Measurements from ENCODE around the gene ZNF483.

The ZNF483 gene

DNA sequence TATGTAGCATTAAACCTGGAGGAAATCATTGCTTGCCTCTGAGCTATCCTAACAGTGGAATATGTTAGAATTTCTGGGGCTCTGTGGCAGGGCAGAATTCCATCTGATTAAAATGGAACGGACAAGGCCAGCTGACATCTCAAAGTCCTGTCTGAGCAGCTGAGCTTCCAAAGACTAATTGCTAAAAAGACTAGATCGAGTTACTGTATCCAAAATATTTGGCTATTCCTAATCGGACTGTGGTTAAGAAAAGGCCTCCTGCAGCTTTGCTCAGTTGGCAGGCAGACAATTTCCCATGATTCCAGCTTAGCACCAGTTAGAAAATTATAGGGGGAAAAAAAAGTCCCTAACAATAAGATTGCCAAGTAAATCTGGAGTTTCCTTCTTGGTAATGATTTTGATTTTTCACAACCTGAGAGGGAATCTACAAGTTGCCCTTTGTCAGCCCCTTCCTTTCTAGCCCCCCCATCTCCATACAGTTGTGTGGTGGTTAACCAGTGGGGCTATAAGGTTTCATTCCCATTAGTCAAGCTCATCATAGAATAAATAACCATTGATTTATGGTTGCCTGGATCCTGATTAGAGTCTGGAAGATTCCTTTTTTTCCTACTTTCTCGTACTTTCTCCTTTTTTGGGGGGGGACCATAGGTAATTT lies 48.1 kb downstream of the ZNF483 start:
- DNase-seq (ENCODE audit: low spot score), result no peak
- no peak for TF ChIP-seq CTCF (IDR thresholded peaks at IDR 0.05; ENCODE audit: extremely low read depth, insufficient read depth, missing control alignments)
- in situ Hi-C loops (cut with MboI; ENCODE audit: low pct_unique_long_range_greater_than_20kb, low sequenced_read_pairs, unreplicated experiment), result no loop called here

DNA sequence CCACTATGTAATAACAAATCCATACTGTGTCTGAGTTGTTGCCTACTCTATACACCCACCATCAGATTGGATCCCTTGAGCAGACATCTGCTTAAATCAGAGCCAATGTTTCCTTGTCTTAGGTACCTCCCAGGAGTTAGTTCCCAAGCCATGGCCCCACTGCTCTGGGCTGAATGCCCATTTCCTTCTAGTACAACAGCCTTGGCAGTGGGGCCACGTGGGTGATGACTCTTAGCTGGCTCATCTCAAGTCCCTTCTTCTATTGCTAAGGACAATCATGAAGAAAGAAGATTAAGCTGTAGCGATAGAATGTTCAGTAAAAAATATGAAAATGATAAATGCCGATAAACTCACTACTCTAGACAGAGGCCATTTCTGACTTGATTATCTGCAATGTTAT lies 57.9 kb downstream of the ZNF483 start:
- in situ Hi-C loops (cut with MboI; ENCODE audit: low pct_unique_long_range_greater_than_20kb, low sequenced_read_pairs, unreplicated experiment), result no loop called here
- DNase-seq (ENCODE audit: low spot score), result no peak
- no peak for TF ChIP-seq CTCF (IDR thresholded peaks at IDR 0.05; ENCODE audit: extremely low read depth, insufficient read depth, missing control alignments)

DNA sequence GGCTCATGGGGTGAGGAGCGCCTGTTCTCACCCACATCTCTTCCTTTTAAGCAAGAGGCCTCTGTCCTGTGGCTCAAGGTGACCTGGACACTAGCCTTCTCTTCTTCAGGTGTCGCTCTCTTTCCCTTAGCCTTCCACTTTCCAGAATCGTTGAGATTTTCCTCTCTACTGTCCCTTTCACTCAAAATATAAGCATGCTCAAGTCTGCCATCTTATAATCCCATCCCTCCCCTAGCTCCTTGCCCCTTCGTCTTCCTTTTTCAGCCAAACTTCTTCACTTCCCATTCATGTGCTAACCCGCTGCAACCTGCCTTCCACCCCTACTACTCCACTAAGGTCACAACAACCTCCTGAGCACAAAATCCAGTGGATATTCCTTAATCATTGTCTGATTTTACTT lies 61.4 kb downstream of the ZNF483 start:
- no peak for TF ChIP-seq CTCF (IDR thresholded peaks at IDR 0.05; ENCODE audit: extremely low read depth, insufficient read depth, missing control alignments)
- in situ Hi-C loops (cut with MboI; ENCODE audit: low pct_unique_long_range_greater_than_20kb, low sequenced_read_pairs, unreplicated experiment), result no loop called here

GRCh38 chr9:111588846-111589245 lies 63.9 kb downstream of the ZNF483 start:
- in situ Hi-C loops (cut with MboI; ENCODE audit: low pct_unique_long_range_greater_than_20kb, low sequenced_read_pairs, unreplicated experiment), result no loop called here
- TF ChIP-seq CTCF (IDR thresholded peaks at IDR 0.05; ENCODE audit: extremely low read depth, insufficient read depth, missing control alignments), result no peak
- no peak for DNase-seq (ENCODE audit: low spot score)

More for the DNA sequence above, 61.4 kb downstream of the ZNF483 start:
- no peak for DNase-seq (ENCODE audit: low spot score)

- TF ChIP-seq CTCF (IDR thresholded peaks at IDR 0.05; ENCODE audit: extremely low read depth, insufficient read depth, missing control alignments), result peak; percentile 65
- in situ Hi-C loops (cut with MboI; ENCODE audit: low pct_unique_long_range_greater_than_20kb, low sequenced_read_pairs, unreplicated experiment), result no loop called here
- peak; percentile 72 for DNase-seq (ENCODE audit: low spot score)
These were observed 73.1 kb downstream of the ZNF483 start for GRCh38 chr9:111597852-111598732.

GRCh38 chr9:111598733-111599091 lies 73.7 kb downstream of the ZNF483 start:
- DNase-seq (ENCODE audit: low spot score), result peak; percentile 41
- in situ Hi-C loops (cut with MboI; ENCODE audit: low pct_unique_long_range_greater_than_20kb, low sequenced_read_pairs, unreplicated experiment), result no loop called here
- TF ChIP-seq CTCF (IDR thresholded peaks at IDR 0.05; ENCODE audit: extremely low read depth, insufficient read depth, missing control alignments), result no peak

Measured in GM13977 (cell line).